HepG2 (cell line): ENCODE measurements around the gene CD6. TPM values are rescaled to one million over a fixed set of nuclear protein-coding genes. Genes with fewer than 3 reads are reported as not detected.

Source experiments
- ATAC-seq: fragments of 200-7000 bp; cut with Tn5 transposase; 3 replicates; pipeline ENCODE4 v1.9.1; 2020; ENCODE audit warnings: mild to moderate bottlenecking, moderate library complexity
- BruUV-seq: library from RNA; stranded (reverse); fragments of 400-500 nt; replicated peaks from 2 replicates; lab custom pipeline; 2021; lab: Mats Ljungman, UMichigan
- CTCF ChIA-PET: fragments of 300-600 bp; formaldehyde crosslinking; extraction: SDS; loops from one replicate; lab custom pipeline; 2021; ENCODE audit warnings: low total read pairs, inconsistent platforms, low intra/inter-chr PET ratio; lab: Yijun Ruan, JAX
- POLR2A ChIA-PET: fragments of 350-600 bp; sonication (Branson Sonifier 250); formaldehyde crosslinking; loops from one replicate; lab custom pipeline; 2020; ENCODE audit warnings: antibody characterized with exemption, inconsistent platforms; lab: Yijun Ruan, JAX
- DNase-seq: peaks from one replicate; pipeline ENCODE4 v3.0.0-alpha.2; 2015; ENCODE audit warnings: low spot score
- FAIRE-seq: peaks from 3 replicates; lab custom pipeline; 2011; peaks lifted over from hg19 to GRCh38; lab: Jason Lieb, UNC
- H2AFZ ChIP-seq: one replicate; pipeline ENCODE4 v1.6.1; 2011; ENCODE audit warnings: low read length, inconsistent platforms
- H3K27ac ChIP-seq: fragments of 300-600 bp; 3 replicates; pipeline ENCODE4 v1.8.0; 2011; ENCODE audit warnings: mixed run types, mild to moderate bottlenecking, mixed read lengths, low read length, inconsistent platforms; ENCODE audit not compliant: insufficient read depth; ENCODE audit errors: extremely low read length
- H3K27me3 ChIP-seq, 2 experiments: fragments of 200-600 bp in 1 of 2; 2 replicates in 1 of 2; 3 replicates in 1 of 2; pipeline versions ENCODE4 v1.6.0 to v1.8.0; 2011; ENCODE audit warnings: low read length in 2 of 2, mild to moderate bottlenecking in 2 of 2, moderate library complexity in 2 of 2, inconsistent platforms in 1 of 2; ENCODE audit not compliant: insufficient read depth in 2 of 2, control insufficient read depth in 1 of 2
- H3K36me3 ChIP-seq, 2 experiments: fragments of 200-600 bp in 1 of 2; replicated peaks in 1 of 2; 2 replicates in 1 of 2; 3 replicates in 1 of 2; pipeline versions ENCODE4 v1.5.1 to v1.8.0; 2011; ENCODE audit warnings: low read length in 2 of 2, inconsistent platforms in 1 of 2; ENCODE audit not compliant: insufficient read depth in 2 of 2, control insufficient read depth in 1 of 2
- H3K4me1 ChIP-seq: 2 replicates; pipeline ENCODE4 v1.5.1; 2012; ENCODE audit warnings: low read length, inconsistent platforms; ENCODE audit not compliant: insufficient read depth
- H3K4me2 ChIP-seq: 2 replicates; pipeline ENCODE4 v1.6.0; 2011; ENCODE audit warnings: low read depth, low read length, inconsistent platforms
- H3K4me3 ChIP-seq, 3 experiments: fragments of 200-600 bp in 1 of 3; sonication (generic), shearing (Covaris generic) in 1 of 3; replicated peaks in 1 of 3; 2 replicates each; pipeline ENCODE4 v1.5.1; 2011 to 2016; ENCODE audit warnings: low read length in 3 of 3, inconsistent platforms in 2 of 3, low read depth in 2 of 3, mild to moderate bottlenecking in 2 of 3, control low read depth in 1 of 3, mixed read lengths in 1 of 3; ENCODE audit not compliant: insufficient read depth in 1 of 3
- H3K79me2 ChIP-seq: one replicate; pipeline ENCODE4 v1.6.1; 2011; ENCODE audit warnings: low read length, inconsistent platforms; ENCODE audit not compliant: insufficient read depth
- H3K9ac ChIP-seq: 2 replicates; pipeline ENCODE4 v1.6.0; 2011; ENCODE audit warnings: mild to moderate bottlenecking, low read depth, low read length, inconsistent platforms; ENCODE audit not compliant: insufficient read depth
- H3K9me3 ChIP-seq: 2 replicates; pipeline ENCODE4 v1.5.1; 2012; ENCODE audit warnings: mild to moderate bottlenecking, low read length
- H4K20me1 ChIP-seq: 2 replicates; pipeline ENCODE4 v1.6.0; 2011; ENCODE audit warnings: inconsistent platforms, mild to moderate bottlenecking, low read length, moderate library complexity; ENCODE audit not compliant: insufficient read depth
- FOSL2 ChIP-seq: sonication (generic); formaldehyde crosslinking; IDR thresholded peaks from 2 replicates; pipeline ENCODE4 v1.4.0; 2020; ENCODE audit warnings: missing genetic modification reagents
- FOXA1 ChIP-seq, 2 experiments: fragments of 450-650 bp in 1 of 2; sonication (generic) in 1 of 2; formaldehyde crosslinking in 1 of 2; IDR thresholded peaks; 2 replicates each; pipeline versions ENCODE4 v1.4.0 to v1.6.1; 2016 to 2020; ENCODE audit warnings: missing genetic modification reagents in 1 of 2
- FOXP1 ChIP-seq, 2 experiments: fragments of 450-650 bp in 1 of 2; IDR thresholded peaks; 2 replicates each; pipeline ENCODE4 v1.6.1; 2017 to 2018; ENCODE audit warnings: antibody characterized with exemption in 1 of 2
- KDM1A ChIP-seq: IDR thresholded peaks from 2 replicates; pipeline ENCODE4 v1.6.1; 2016; ENCODE audit warnings: missing compliant biosample characterization
- KDM5A ChIP-seq: fragments of 200-600 bp; sonication (generic); IDR thresholded peaks from 2 replicates; pipeline ENCODE4 v1.7.0; 2018; ENCODE audit warnings: antibody characterized with exemption, mild to moderate bottlenecking, low read length, borderline replicate concordance
- MEIS2 ChIP-seq: sonication (generic); formaldehyde crosslinking; IDR thresholded peaks from 2 replicates; pipeline ENCODE4 v1.9.0; 2021; ENCODE audit warnings: mild to moderate bottlenecking, missing genetic modification reagents
- NR2F1 ChIP-seq, 2 experiments: fragments of 450-650 bp in 1 of 2; formaldehyde crosslinking in 1 of 2; IDR thresholded peaks; 2 replicates each; pipeline versions ENCODE4 v1.5.0 to v1.6.1; 2016 to 2020; ENCODE audit warnings: mild to moderate bottlenecking in 1 of 2, missing compliant biosample characterization in 1 of 2, missing genetic modification reagents in 1 of 2, moderate library complexity in 1 of 2
- REPIN1 ChIP-seq: sonication (generic); formaldehyde crosslinking; IDR thresholded peaks from 2 replicates; pipeline ENCODE4 v1.8.0; 2022; ENCODE audit warnings: missing genetic modification reagents, low read depth, mild to moderate bottlenecking, borderline replicate concordance
- TCF7 ChIP-seq: sonication (generic); IDR thresholded peaks from 2 replicates; pipeline ENCODE4 v1.6.1; 2016; ENCODE audit warnings: antibody characterized with exemption, low read depth
- ZFP36L1 ChIP-seq: sonication (generic); formaldehyde crosslinking; IDR thresholded peaks from 2 replicates; pipeline ENCODE4 v1.8.0; 2022; ENCODE audit warnings: mild to moderate bottlenecking, missing genetic modification reagents, moderate library complexity
- ZNF12 ChIP-seq: sonication (generic); formaldehyde crosslinking; IDR thresholded peaks from 2 replicates; pipeline ENCODE4 v1.5.0; 2020; ENCODE audit warnings: missing genetic modification reagents
- WGBS: methylation state at CpG from one replicate; pipeline ENCODE4 v1.1.6; 2017; ENCODE audit warnings: low lambda C conversion rate; 5-methylcytosine and 5-hydroxymethylcytosine counted together
- in situ Hi-C: cut with HindIII; loops from 2 replicates; pipeline ENCODE4 v1.10.0; 2017; ENCODE audit warnings: low pct_unique_long_range_greater_than_20kb; ENCODE audit not compliant: extremely low pct_ligation_motif_present
- intact Hi-C: fragments of 100-400 bp; cut with micrococcal nuclease; formaldehyde crosslinking; loops from one replicate; pipeline ENCODE4 v1.10.0; 2022; ENCODE audit not compliant: unreplicated experiment
- polyA plus RNA-seq, 8 experiments: library from polyadenylated mRNA; depleted of rRNA in 3 of 8; stranded (reverse) in 7 of 8; unstranded in 1 of 8; fragments of >200 nt; fragmentation: Illumina TruSeq in 4 of 8; extraction: Trizol in 4 of 8; gene quantifications; 2 replicates each; pipeline versions ENCODE4 v1.2.1 to v1.2.3, GENCODE V29; 2011 to 2016; ENCODE audit warnings: low read depth in 4 of 8, missing spikeins in 1 of 8, mixed read lengths in 1 of 8; ENCODE audit not compliant: insufficient read depth in 1 of 8
- total RNA-seq, 5 experiments: library from RNA; depleted of rRNA; stranded (reverse); fragments of >200 nt; fragmentation: Illumina TruSeq; extraction: Trizol; gene quantifications; 2 replicates each; pipeline ENCODE4 v1.2.3, GENCODE V29; 2016; ENCODE audit warnings: low read depth in 1 of 5
- TF ChIP-seq, protein P1 (sequence below): sonication (generic); formaldehyde crosslinking; IDR thresholded peaks from 2 replicates; pipeline ENCODE4 v1.4.0; 2020; ENCODE audit warnings: mild to moderate bottlenecking, missing genetic modification reagents
- TF ChIP-seq, protein P2 (sequence below): sonication (generic); formaldehyde crosslinking; IDR thresholded peaks from 2 replicates; pipeline ENCODE4 v1.4.0; 2020; ENCODE audit warnings: missing genetic modification reagents, borderline replicate concordance
- TF ChIP-seq, protein P3 (sequence below): sonication (generic); formaldehyde crosslinking; IDR thresholded peaks from 2 replicates; pipeline ENCODE4 v1.4.0; 2020; ENCODE audit warnings: missing genetic modification reagents

The CD6 gene
- total and polyA plus RNA-seq, 2 of the 13 experiments (the other 11 are each of a cell fraction or from before 2014, with no cell fraction given): not detected

DNA sequence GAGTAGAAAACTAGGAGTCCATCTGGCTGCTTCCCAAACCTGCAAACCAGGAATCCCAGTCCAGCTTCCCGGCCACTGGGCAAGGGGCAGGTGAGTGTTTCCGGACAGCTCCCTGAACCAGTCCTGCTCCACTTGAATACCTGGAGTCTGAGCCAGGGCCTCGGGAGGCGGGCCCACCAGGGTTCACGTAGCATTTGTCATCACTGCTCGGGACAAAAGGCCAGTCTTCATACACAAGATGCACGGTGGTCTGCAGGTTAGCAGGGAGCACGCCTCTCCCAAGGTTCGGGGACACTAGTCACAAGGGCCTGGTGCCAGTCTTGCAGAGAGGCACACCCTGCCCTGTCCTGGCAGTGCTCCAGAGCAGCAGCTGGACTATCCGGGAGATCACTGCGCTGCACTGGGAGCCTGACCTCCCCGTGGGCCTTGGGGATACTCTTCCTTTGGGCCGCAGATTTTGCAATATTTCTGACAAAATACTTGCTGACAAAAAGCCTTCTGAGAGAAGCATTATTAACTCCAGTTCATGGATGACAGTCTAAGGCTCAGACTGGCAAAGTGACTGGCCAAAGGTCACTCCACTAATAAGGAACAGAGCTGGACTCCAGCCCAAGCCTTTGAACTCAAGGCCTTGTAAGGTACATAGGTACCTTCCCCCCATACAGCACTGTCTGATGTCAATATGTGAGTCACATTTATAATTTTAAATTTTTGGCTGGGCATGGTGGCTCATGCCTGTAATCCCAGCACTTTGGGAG lies 25.1 kb downstream of the CD6 start:
- BruUV-seq: no TSS peak
- DNase-seq: peak; percentile 30
- H3K4me1 ChIP-seq: peaks cover 20% of the 10 kb centered on the region
- H3K27ac ChIP-seq: no peak overlapping the region
- peaks cover 0 to 31% of the 10 kb centered on the region in 2 experiments; a peak in 2 of 5 replicates for H3K27me3 ChIP-seq
- peak overlapping the region; percentile 16; the same call in 1 of the 2 replicates for H3K4me2 ChIP-seq
- no peak overlapping the region for H3K9ac ChIP-seq
- H3K36me3 ChIP-seq: no peaks in the 10 kb centered on the region
- in situ Hi-C loops: no loop called here
- no peaks in the 10 kb centered on the region for H3K79me2 ChIP-seq
- peak; percentile 73 for ATAC-seq
- no peak for FAIRE-seq
- intact Hi-C loops: no loop called here
- CTCF ChIA-PET: no interaction called here
- no peak overlapping the region for H3K4me3 ChIP-seq
- H3K9me3 ChIP-seq: no peaks in the 10 kb centered on the region
- POLR2A ChIA-PET: no interaction called here
- H4K20me1 ChIP-seq: no peaks in the 10 kb centered on the region
- H2AFZ ChIP-seq: no peak overlapping the region
- WGBS: 0% methylated on average over 3 of the region's 13 CpGs
- peak; percentile 25; the same call in 1 of the 2 replicates for TF ChIP-seq TCF7
- TF ChIP-seq, protein P1, sequence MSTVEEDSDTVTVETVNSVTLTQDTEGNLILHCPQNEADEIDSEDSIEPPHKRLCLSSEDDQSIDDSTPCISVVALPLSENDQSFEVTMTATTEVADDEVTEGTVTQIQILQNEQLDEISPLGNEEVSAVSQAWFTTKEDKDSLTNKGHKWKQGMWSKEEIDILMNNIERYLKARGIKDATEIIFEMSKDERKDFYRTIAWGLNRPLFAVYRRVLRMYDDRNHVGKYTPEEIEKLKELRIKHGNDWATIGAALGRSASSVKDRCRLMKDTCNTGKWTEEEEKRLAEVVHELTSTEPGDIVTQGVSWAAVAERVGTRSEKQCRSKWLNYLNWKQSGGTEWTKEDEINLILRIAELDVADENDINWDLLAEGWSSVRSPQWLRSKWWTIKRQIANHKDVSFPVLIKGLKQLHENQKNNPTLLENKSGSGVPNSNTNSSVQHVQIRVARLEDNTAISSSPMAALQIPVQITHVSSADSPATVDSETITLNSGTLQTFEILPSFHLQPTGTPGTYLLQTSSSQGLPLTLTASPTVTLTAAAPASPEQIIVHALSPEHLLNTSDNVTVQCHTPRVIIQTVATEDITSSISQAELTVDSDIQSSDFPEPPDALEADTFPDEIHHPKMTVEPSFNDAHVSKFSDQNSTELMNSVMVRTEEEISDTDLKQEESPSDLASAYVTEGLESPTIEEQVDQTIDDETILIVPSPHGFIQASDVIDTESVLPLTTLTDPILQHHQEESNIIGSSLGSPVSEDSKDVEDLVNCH: no peak
- TF ChIP-seq FOXP1 (IDR thresholded peaks at IDR 0.05): no peak
- no peak for TF ChIP-seq FOXP1 (CRISPR knock-in tag; IDR thresholded peaks at IDR 0.05)
- no peak for TF ChIP-seq KDM1A (CRISPR knock-in tag)
- 0 out of 4 replicates have a peak, but pooled peaks of 1 of the 2 experiments have one; percentile 25 for TF ChIP-seq NR2F1 (CRISPR knock-in tag; IDR thresholded peaks at IDR 0.05)
- TF ChIP-seq REPIN1 (CRISPR knock-in tag): no peak
- TF ChIP-seq ZNF12 (CRISPR knock-in tag): 0 out of 2 replicates have a peak, but pooled peaks have one; percentile 40
- TF ChIP-seq, protein P2, sequence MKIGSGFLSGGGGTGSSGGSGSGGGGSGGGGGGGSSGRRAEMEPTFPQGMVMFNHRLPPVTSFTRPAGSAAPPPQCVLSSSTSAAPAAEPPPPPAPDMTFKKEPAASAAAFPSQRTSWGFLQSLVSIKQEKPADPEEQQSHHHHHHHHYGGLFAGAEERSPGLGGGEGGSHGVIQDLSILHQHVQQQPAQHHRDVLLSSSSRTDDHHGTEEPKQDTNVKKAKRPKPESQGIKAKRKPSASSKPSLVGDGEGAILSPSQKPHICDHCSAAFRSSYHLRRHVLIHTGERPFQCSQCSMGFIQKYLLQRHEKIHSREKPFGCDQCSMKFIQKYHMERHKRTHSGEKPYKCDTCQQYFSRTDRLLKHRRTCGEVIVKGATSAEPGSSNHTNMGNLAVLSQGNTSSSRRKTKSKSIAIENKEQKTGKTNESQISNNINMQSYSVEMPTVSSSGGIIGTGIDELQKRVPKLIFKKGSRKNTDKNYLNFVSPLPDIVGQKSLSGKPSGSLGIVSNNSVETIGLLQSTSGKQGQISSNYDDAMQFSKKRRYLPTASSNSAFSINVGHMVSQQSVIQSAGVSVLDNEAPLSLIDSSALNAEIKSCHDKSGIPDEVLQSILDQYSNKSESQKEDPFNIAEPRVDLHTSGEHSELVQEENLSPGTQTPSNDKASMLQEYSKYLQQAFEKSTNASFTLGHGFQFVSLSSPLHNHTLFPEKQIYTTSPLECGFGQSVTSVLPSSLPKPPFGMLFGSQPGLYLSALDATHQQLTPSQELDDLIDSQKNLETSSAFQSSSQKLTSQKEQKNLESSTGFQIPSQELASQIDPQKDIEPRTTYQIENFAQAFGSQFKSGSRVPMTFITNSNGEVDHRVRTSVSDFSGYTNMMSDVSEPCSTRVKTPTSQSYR (CRISPR knock-in tag): peak; percentile 49; the same call in 1 of the 2 replicates
- TF ChIP-seq KDM5A: no peak
- no peak for TF ChIP-seq MEIS2 (CRISPR knock-in tag)
- TF ChIP-seq, protein P3, sequence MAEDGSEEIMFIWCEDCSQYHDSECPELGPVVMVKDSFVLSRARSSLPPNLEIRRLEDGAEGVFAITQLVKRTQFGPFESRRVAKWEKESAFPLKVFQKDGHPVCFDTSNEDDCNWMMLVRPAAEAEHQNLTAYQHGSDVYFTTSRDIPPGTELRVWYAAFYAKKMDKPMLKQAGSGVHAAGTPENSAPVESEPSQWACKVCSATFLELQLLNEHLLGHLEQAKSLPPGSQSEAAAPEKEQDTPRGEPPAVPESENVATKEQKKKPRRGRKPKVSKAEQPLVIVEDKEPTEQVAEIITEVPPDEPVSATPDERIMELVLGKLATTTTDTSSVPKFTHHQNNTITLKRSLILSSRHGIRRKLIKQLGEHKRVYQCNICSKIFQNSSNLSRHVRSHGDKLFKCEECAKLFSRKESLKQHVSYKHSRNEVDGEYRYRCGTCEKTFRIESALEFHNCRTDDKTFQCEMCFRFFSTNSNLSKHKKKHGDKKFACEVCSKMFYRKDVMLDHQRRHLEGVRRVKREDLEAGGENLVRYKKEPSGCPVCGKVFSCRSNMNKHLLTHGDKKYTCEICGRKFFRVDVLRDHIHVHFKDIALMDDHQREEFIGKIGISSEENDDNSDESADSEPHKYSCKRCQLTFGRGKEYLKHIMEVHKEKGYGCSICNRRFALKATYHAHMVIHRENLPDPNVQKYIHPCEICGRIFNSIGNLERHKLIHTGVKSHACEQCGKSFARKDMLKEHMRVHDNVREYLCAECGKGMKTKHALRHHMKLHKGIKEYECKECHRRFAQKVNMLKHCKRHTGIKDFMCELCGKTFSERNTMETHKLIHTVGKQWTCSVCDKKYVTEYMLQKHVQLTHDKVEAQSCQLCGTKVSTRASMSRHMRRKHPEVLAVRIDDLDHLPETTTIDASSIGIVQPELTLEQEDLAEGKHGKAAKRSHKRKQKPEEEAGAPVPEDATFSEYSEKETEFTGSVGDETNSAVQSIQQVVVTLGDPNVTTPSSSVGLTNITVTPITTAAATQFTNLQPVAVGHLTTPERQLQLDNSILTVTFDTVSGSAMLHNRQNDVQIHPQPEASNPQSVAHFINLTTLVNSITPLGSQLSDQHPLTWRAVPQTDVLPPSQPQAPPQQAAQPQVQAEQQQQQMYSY: no peak
- no peak for TF ChIP-seq ZFP36L1 (CRISPR knock-in tag)
- peak; percentile 54 for TF ChIP-seq FOSL2 (CRISPR knock-in tag)
- no peak for TF ChIP-seq FOXA1 (IDR thresholded peaks at IDR 0.05)
- TF ChIP-seq FOXA1 (CRISPR knock-in tag; IDR thresholded peaks at IDR 0.05): 0 out of 2 replicates have a peak, but pooled peaks have one; percentile 15
